ENCODE results near the gene RRAS2.

The RRAS2 gene

DNA sequence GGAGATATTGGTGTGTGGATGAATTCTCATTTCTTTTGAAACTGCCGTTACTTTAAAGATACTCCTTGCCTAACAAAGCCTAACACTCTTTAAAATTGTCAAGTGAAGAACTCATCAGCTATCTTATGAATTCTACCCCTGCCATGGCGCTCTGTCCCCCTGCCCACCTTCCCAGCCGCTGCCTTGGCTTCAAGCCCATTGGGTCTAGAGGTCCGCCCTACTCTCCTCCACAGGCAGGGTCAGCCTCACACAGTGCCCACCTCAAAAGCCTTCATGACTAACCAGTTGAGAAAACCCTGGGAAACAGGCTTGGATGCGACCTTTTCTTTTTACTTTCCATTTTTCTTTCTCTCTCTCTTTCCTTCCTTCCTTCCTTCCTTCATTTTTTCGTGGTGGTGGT, 128.6 kb downstream of the RRAS2 start:
- DNase-seq (ENCODE audit: low read depth, low spot score), result no peak
- no peak overlapping the region for H3K4me3 ChIP-seq (ENCODE audit: low read depth, low read length)
- TF ChIP-seq, protein P1, sequence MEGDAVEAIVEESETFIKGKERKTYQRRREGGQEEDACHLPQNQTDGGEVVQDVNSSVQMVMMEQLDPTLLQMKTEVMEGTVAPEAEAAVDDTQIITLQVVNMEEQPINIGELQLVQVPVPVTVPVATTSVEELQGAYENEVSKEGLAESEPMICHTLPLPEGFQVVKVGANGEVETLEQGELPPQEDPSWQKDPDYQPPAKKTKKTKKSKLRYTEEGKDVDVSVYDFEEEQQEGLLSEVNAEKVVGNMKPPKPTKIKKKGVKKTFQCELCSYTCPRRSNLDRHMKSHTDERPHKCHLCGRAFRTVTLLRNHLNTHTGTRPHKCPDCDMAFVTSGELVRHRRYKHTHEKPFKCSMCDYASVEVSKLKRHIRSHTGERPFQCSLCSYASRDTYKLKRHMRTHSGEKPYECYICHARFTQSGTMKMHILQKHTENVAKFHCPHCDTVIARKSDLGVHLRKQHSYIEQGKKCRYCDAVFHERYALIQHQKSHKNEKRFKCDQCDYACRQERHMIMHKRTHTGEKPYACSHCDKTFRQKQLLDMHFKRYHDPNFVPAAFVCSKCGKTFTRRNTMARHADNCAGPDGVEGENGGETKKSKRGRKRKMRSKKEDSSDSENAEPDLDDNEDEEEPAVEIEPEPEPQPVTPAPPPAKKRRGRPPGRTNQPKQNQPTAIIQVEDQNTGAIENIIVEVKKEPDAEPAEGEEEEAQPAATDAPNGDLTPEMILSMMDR (IDR thresholded peaks at IDR 0.05; ENCODE audit: low read depth, low read length), result no peak
- in situ Hi-C loops (cut with HindIII; ENCODE audit: low sequenced_read_pairs), result no loop called here

DNA sequence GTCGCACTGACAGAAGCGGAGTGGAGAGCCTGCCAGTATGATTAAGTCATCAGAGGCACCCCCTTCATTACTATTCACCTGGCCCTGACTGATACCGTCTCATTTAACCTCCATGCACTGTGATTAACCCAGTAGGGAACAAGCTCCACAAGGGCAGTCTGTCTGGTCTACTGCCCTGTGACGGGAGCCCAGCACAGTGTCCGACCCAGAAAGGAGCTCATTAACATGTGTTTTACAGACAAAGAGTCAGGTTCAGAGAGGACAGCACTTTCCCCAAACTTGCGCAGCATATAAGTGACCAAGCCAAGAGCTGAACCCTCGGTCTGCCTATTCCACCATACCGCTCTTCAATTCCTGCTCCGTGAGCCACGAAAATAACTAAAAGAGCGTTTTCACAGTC, 129.5 kb downstream of the RRAS2 start:
- H3K4me3 ChIP-seq (ENCODE audit: low read depth, low read length), result no peak overlapping the region
- in situ Hi-C loops (cut with HindIII; ENCODE audit: low sequenced_read_pairs), result no loop called here
- TF ChIP-seq, protein P1 (IDR thresholded peaks at IDR 0.05; ENCODE audit: low read depth, low read length), result no peak
- no peak for DNase-seq (ENCODE audit: low read depth, low spot score)

DNA sequence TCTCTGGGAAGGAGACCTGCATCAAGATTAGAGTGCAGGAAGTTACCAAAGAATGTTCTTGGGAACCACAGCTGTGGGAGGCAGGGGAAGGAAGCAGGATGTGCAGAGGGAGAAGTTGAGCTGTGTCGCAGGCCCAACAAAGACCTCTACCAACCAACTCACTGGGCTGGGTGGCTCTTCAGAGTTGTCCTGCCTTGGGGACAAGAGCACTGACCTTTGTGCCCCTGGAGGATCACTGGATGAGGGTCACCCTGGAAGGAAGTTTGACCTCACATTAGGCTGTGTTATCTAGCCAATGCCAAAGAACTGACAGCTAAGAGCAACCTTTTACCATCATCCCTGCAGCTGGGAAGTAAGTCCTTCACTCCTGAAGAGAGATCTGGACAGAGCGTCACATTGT, 130.6 kb downstream of the RRAS2 start:
- no peak overlapping the region for H3K4me3 ChIP-seq (ENCODE audit: low read depth, low read length)
- TF ChIP-seq, protein P1 (IDR thresholded peaks at IDR 0.05; ENCODE audit: low read depth, low read length), result no peak
- in situ Hi-C loops (cut with HindIII; ENCODE audit: low sequenced_read_pairs), result no loop called here
- no peak for DNase-seq (ENCODE audit: low read depth, low spot score)
